Colonic mucosa (tissue), 4 donors: ENCODE results near the gene TPI1. TPM values are rescaled to one million over a fixed set of nuclear protein-coding genes. Genes with fewer than 3 reads are reported as not detected.

Experiments
- DNase-seq: peaks from one replicate; pipeline ENCODE4 v3.0.0-alpha.2; 2020
- H3K27ac ChIP-seq: fragments of 200-600 bp; one replicate; pipeline ENCODE4 v1.8.0; 2021
- H3K27me3 ChIP-seq: fragments of 200-600 bp; one replicate; pipeline ENCODE4 v1.8.0; 2021
- H3K36me3 ChIP-seq: fragments of 200-600 bp; one replicate; pipeline ENCODE4 v1.8.0; 2021
- H3K4me1 ChIP-seq: fragments of 200-600 bp; one replicate; pipeline ENCODE4 v1.8.0; 2021; ENCODE audit warnings: mild to moderate bottlenecking
- H3K4me3 ChIP-seq: fragments of 200-600 bp; one replicate; pipeline ENCODE4 v1.8.0; 2021
- H3K9ac ChIP-seq, 2 donors: one replicate each; pipeline ENCODE4 v1.7.0; 2013; ENCODE audit warnings: control low read depth in 2 of 2, low read depth in 2 of 2, low read length in 2 of 2
- H3K9me3 ChIP-seq: fragments of 200-600 bp; one replicate; pipeline ENCODE4 v1.8.0; 2021
- CTCF ChIP-seq: fragments of 200-600 bp; IDR thresholded peaks from one replicate; pipeline ENCODE4 v1.8.0; 2022; ENCODE audit warnings: antibody characterized with exemption, mild to moderate bottlenecking
- intact Hi-C: fragments of 100-400 bp; cut with DNase I; formaldehyde crosslinking; loops from one replicate; pipeline ENCODE4 v1.14.1; 2022
- total RNA-seq, 2 donors: library from RNA; stranded (reverse); fragmentation: NEBNext Ultra II Directional in 1 of 2; extraction: Animal tissue kit (Norgen Biotek cat#: 25700) in 1 of 2; gene quantifications; one replicate each; pipeline ENCODE4 v1.2.1, GENCODE V29; 2021
- donor health status: healthy.
- donor health status: DM: no; HTN: no; CAD: no.
- donor health status: DM: no; HTN: no; CAD: no.

TPI1 gene
- total RNA-seq, 2 donors from 2014 or later, result 1,097 to 1,106 TPM

- H3K9ac ChIP-seq, result no peak overlapping the region
Measured at GRCh38 chr12:6915789-6916285, 48.5 kb downstream of the TPI1 start.

GRCh38 chr12:6916426-6917200 is 49.3 kb downstream of the TPI1 start:
- Histone ChIP-seq H3K4me3 (no peak overlapping the region), H3K9ac (no peak overlapping the region), H3K27me3 (no peaks in the 10 kb centered on the region), H3K36me3 (no peaks in the 10 kb centered on the region), H3K4me1 (no peaks in the 10 kb centered on the region), H3K9me3 (no peaks in the 10 kb centered on the region), H3K27ac (no peak overlapping the region)
- intact Hi-C loops, result no loop called here
- DNase-seq, result no peak
- no peak for TF ChIP-seq CTCF

More at GRCh38 chr12:6915789-6916285, 48.5 kb downstream of the TPI1 start:
- H3K9me3 ChIP-seq, result no peaks in the 10 kb centered on the region
- no peak overlapping the region for H3K27ac ChIP-seq
- intact Hi-C loops, result no loop called here
- no peak for TF ChIP-seq CTCF
- DNase-seq, result no peak
- no peaks in the 10 kb centered on the region for H3K36me3 ChIP-seq
- no peak overlapping the region for H3K4me3 ChIP-seq
- H3K4me1 ChIP-seq, result no peaks in the 10 kb centered on the region
- no peaks in the 10 kb centered on the region for H3K27me3 ChIP-seq

- TF ChIP-seq CTCF, result no peak
- Histone ChIP-seq H3K4me1 (no peaks in the 10 kb centered on the region), H3K4me3 (no peak overlapping the region), H3K9ac (no peak overlapping the region), H3K27ac (no peak overlapping the region), H3K36me3 (no peaks in the 10 kb centered on the region), H3K9me3 (no peaks in the 10 kb centered on the region), H3K27me3 (no peaks in the 10 kb centered on the region)
- intact Hi-C loops, result no loop called here
- no peak for DNase-seq
Measured at GRCh38 chr12:6917491-6918231, 50.3 kb downstream of the TPI1 start.

GRCh38 chr12:6919588-6919987 is 52.3 kb downstream of the TPI1 start:
- no peak for TF ChIP-seq CTCF
- intact Hi-C loops, result no loop called here
- Histone ChIP-seq H3K36me3 (no peaks in the 10 kb centered on the region), H3K9me3 (no peaks in the 10 kb centered on the region), H3K4me1 (no peaks in the 10 kb centered on the region), H3K27ac (no peak overlapping the region), H3K4me3 (no peak overlapping the region), H3K9ac (no peak overlapping the region), H3K27me3 (no peaks in the 10 kb centered on the region)
- DNase-seq, result no peak

Other genes starting within 250 kb of the TPI1 start
- 10 to 100 TPM; 27.0 to 32.7 TPM for gene LPAR5, start 231.6 kb upstream of the TPI1 start, total RNA-seq
- 1 to 10 TPM; 1.6 to 1.9 TPM for gene ACRBP, start 220.1 kb upstream of the TPI1 start, total RNA-seq
- gene ING4, start 204.4 kb upstream of the TPI1 start, total RNA-seq, result 10 to 100 TPM; 20.0 to 33.8 TPM
- 10 to 100 TPM; 50.0 to 53.6 TPM for gene ZNF384, start 178.2 kb upstream of the TPI1 start, total RNA-seq
- gene PIANP, start 166.7 kb upstream of the TPI1 start, total RNA-seq, result 1 to 10 TPM in 1 of 2 donors, under 1 TPM in 1; 0.44 to 1.2 TPM
- 10 to 100 TPM; 33.3 to 47.6 TPM for gene COPS7A, start 143.5 kb upstream of the TPI1 start, total RNA-seq
- 100 to 1,000 TPM; 199 to 212 TPM for gene MLF2, start 114.4 kb upstream of the TPI1 start, total RNA-seq
- gene PTMS, start 101.2 kb upstream of the TPI1 start, total RNA-seq, result 100 to 1,000 TPM; 169 to 182 TPM
- gene LAG3, start 95.0 kb upstream of the TPI1 start, total RNA-seq, result 1 to 10 TPM; 1.0 to 1.2 TPM
- gene CD4, start 78.0 kb upstream of the TPI1 start, total RNA-seq, result 10 to 100 TPM in 1 of 2 donors, 1 to 10 TPM in 1; 6.2 to 13.4 TPM
- gene GPR162, start 45.7 kb upstream of the TPI1 start, total RNA-seq, result 1 to 10 TPM; 1.9 to 2.7 TPM
- gene P3H3, start 39.1 kb upstream of the TPI1 start, total RNA-seq, result 1 to 10 TPM; 4.4 to 5.3 TPM
- under 1 TPM; 0.62 to 0.72 TPM for gene GNB3, start 26.6 kb upstream of the TPI1 start, total RNA-seq
- gene CDCA3, start 16.2 kb upstream of the TPI1 start, total RNA-seq, result 10 to 100 TPM; 11.4 to 63.7 TPM
- 100 to 1,000 TPM in 1 of 2 donors, 10 to 100 TPM in 1; 82.6 to 132 TPM for gene USP5, start 15.4 kb upstream of the TPI1 start, total RNA-seq
- gene SPSB2, start 5.8 kb downstream of the TPI1 start, total RNA-seq, result 10 to 100 TPM in 1 of 2 donors, 1 to 10 TPM in 1; 8.4 to 19.8 TPM
- 1 to 10 TPM; 7.3 to 8.0 TPM for gene LRRC23, start 37.3 kb downstream of the TPI1 start, total RNA-seq
- 10 to 100 TPM in 1 of 2 donors, 1 to 10 TPM in 1; 7.6 to 15.7 TPM for gene ENO2, start 47.0 kb downstream of the TPI1 start, total RNA-seq
- gene ATN1, start 60.4 kb downstream of the TPI1 start, total RNA-seq, result 100 to 1,000 TPM in 1 of 2 donors, 10 to 100 TPM in 1; 67.5 to 103 TPM
- not detected for gene RNU7-1, start 76.3 kb downstream of the TPI1 start, total RNA-seq
- gene C12orf57, start 76.5 kb downstream of the TPI1 start, total RNA-seq, result 100 to 1,000 TPM; 114 to 206 TPM
- 10 to 100 TPM; 44.8 to 48.1 TPM for gene PTPN6, start 83.8 kb downstream of the TPI1 start, total RNA-seq
- 100 to 1,000 TPM; 233 to 323 TPM for gene PHB2, start 103.1 kb downstream of the TPI1 start, total RNA-seq
- 10 to 100 TPM; 27.2 to 62.3 TPM for gene EMG1, start 103.4 kb downstream of the TPI1 start, total RNA-seq
- 10 to 100 TPM; 71.8 to 77.9 TPM for gene LPCAT3, start 150.9 kb downstream of the TPI1 start, total RNA-seq
- gene C1S, start 193.2 kb downstream of the TPI1 start, total RNA-seq, result 10 to 100 TPM; 35.8 to 97.2 TPM
- 100 to 1,000 TPM in 1 of 2 donors, 10 to 100 TPM in 1; 40.1 to 104 TPM for gene C1R, start 224.9 kb downstream of the TPI1 start, total RNA-seq
- 10 to 100 TPM; 39.5 to 39.7 TPM for gene C1RL, start 241.7 kb downstream of the TPI1 start, total RNA-seq